NB4 (cell line): ENCODE measurements around the gene DOLK.

Source experiments
- DNase-seq: peaks from one replicate; pipeline ENCODE4 v3.0.0; 2010; ENCODE audit warnings: low read depth
- H3K4me3 ChIP-seq: one replicate; pipeline ENCODE4 v1.5.1; 2011; ENCODE audit warnings: mild to moderate bottlenecking, low read depth, low read length, moderate library complexity
- MYC ChIP-seq: IDR thresholded peaks from 2 replicates; pipeline ENCODE4 v1.6.1; 2011; ENCODE audit warnings: low read depth, low read length
- POLR2A ChIP-seq: IDR thresholded peaks from 2 replicates; pipeline ENCODE4 v1.6.1; 2011; ENCODE audit warnings: mild to moderate bottlenecking; ENCODE audit not compliant: insufficient read length; ENCODE audit errors: extremely low read depth
- TF ChIP-seq, protein P1 (sequence below): IDR thresholded peaks from 2 replicates; pipeline ENCODE4 v1.6.1; 2011; ENCODE audit warnings: low read depth, low read length
- TF ChIP-seq, protein P2 (sequence below): IDR thresholded peaks from one replicate; pipeline ENCODE4 v1.5.1; 2012; ENCODE audit warnings: low read depth, low read length

DOLK gene

DNA sequence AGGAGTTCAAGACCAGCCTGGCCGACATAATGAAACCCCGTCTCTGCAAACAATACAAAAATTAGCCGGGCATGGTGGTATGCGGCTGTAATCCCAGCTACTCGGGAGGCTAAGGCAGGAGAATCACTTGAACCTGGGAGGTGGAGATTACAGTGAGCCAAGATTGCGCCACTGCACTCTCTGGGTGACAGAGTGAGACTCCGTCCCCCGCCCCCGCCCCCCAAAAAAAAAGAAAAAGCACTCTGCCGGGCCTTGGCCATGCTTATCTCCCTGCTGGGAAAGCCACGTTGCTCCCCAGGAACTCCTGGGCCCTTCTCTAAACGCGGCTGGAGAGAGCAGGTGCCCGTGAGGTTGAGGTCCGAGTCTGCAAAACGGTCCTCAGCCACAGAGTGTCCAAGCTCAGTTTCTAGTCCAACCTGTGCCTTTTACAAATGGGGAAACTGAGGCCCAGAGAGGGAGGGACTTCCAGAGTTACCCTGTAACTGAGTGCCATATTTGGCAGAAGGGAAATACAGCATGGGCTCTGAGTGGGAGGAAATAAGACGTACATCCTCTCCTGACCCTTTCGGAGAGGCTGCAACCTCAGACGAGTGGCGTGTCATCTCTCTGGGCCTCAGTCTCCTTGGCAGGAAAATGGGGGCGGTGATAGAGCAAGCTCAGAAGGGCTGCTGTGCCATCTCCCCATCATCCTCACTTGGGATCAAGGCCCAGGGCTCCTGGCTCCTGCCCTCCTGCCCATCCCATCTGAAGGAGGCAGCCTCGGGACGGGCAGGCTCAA is 33.2 kb downstream of the DOLK start:
- TF ChIP-seq MYC (no peak), POLR2A (no peak)
- TF ChIP-seq, protein P1, sequence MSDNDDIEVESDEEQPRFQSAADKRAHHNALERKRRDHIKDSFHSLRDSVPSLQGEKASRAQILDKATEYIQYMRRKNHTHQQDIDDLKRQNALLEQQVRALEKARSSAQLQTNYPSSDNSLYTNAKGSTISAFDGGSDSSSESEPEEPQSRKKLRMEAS = no peak
- TF ChIP-seq, protein P2, sequence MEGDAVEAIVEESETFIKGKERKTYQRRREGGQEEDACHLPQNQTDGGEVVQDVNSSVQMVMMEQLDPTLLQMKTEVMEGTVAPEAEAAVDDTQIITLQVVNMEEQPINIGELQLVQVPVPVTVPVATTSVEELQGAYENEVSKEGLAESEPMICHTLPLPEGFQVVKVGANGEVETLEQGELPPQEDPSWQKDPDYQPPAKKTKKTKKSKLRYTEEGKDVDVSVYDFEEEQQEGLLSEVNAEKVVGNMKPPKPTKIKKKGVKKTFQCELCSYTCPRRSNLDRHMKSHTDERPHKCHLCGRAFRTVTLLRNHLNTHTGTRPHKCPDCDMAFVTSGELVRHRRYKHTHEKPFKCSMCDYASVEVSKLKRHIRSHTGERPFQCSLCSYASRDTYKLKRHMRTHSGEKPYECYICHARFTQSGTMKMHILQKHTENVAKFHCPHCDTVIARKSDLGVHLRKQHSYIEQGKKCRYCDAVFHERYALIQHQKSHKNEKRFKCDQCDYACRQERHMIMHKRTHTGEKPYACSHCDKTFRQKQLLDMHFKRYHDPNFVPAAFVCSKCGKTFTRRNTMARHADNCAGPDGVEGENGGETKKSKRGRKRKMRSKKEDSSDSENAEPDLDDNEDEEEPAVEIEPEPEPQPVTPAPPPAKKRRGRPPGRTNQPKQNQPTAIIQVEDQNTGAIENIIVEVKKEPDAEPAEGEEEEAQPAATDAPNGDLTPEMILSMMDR = no peak
- no peak for DNase-seq
- H3K4me3 ChIP-seq = no peak overlapping the region

DNA sequence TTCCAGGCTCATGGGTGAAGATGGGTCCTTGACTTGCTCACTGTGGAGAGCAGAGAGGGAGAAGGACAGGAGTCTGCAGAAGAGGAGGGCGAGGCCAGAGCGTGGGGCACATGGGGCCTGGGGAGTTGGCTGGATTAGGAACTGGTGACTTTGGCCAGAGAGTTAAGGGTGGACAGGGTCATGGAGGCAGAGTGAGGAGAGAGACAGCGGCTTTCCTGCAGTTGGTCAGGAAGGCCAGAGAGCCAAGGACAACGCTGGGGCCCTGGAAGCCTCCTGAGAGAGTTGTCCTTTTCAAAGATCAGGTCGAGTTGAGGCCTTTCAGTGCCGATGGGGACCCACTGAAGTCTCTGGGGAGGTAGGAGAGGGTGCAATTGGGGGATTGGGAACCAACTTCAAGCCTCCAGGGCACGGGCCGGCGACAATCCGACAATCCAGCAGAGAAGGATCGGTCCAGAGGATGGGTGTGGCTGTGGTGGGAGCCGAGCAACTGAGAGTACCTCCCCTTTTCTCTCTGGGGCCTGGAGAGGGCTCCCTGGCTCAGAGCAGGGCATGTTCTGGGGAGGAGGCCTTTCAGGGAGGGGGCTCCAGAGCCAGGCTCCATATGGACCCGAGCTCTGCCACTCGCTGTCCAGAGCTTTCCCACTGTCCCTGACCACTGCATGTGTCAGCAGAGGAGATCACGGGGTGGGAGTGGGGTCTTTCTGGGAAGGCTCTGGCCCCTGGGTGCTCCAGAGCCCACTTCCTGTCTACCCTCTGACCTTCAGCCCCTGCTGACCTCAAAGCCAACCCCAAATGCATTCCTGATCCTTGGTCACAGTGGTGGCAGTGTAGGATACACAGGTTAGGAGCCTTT is 34.1 kb downstream of the DOLK start:
- no peak for DNase-seq
- H3K4me3 ChIP-seq = no peak overlapping the region
- TF ChIP-seq, protein P2 = no peak
- TF ChIP-seq POLR2A = no peak
- TF ChIP-seq MYC = no peak
- TF ChIP-seq, protein P1 = no peak

DNA sequence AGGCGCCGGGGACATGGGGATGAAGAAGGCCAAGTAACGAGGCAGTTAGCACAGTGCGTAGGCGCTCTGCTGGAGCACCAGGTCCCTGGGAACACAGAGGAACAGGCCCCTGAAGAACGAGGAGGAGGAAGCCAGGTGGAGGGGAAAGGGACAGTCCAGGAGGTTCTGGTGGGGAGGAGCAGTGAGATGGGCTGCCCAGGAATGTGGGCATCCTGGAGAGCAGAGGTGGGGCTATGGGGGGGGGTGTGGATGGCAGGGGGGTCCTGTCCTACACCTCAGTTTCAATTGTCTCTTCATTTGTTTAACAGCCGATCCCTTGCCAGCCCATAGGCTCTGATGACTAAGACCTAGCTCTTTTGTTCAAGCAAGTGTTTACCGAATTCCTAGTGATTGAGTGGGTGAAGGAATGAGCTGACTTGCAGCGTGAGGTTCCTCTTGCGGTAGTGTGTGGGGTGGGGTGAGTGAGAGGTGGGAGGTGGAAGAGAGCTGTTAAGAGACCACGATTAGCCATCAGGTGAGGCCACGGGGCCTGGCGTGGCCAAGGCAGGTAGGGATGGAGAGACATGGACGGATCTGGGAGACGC is 35.0 kb downstream of the DOLK start:
- DNase-seq = no peak
- no peak overlapping the region for H3K4me3 ChIP-seq
- TF ChIP-seq MYC = no peak
- TF ChIP-seq POLR2A = no peak
- TF ChIP-seq, protein P2 = no peak
- TF ChIP-seq, protein P1 = no peak

DNA sequence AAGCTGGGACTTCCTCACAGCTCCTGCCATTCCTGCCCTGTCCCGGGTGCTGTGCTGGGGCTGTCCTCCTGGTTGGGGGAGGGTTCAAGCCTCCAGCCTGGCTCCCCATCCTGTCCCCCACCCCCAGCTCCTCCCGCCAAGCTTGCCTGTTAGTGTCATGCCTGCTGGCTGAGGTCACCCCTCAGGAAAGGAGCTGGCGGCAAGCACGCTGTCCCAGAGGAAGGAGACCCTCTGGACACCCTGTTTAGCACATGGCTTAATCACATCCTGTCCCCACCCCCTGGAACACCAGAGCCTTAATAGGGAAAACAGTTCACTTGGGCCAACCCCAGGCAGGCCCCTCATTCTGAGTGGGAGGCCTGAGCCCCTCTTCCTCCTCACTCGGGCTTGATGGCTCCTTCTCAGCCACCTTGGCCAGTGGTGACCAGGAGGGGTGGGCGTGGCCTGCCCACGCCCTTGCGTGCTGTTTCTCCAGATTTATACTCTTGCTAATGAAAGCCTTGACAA is 35.8 kb downstream of the DOLK start:
- peak; percentile 31 for DNase-seq

DNA sequence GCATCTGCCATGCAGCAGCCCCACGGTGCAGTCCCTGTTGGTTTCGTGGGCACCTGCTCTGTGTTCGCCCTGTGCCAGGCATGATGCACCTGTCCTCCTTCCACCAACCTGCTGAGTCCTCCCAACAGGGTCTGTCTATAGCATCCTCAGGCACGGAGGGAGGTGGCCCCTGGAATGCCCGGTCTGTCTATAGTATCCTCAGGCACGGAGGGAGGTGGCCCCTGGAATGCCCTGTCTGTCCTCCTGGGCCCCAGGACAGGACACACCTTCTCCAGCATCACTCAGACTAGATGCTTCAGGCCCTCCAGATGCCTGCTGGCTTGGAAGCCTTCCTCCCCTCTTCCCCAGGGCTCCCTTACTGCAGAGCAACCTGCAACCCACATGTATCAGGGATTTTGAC is 36.5 kb downstream of the DOLK start:
- no peak overlapping the region for H3K4me3 ChIP-seq
- no peak for DNase-seq
- TF ChIP-seq, protein P2 = no peak
- TF ChIP-seq POLR2A (no peak), MYC (no peak)
- TF ChIP-seq, protein P1 = no peak

More for the DNA sequence above, 35.8 kb downstream of the DOLK start:
- TF ChIP-seq, protein P1 = peak; percentile 16; the same call in 1 of the 2 replicates
- TF ChIP-seq POLR2A = no peak
- no peak overlapping the region for H3K4me3 ChIP-seq
